ENCODE data around the gene PLXNC1.

Gene PLXNC1

GRCh38 chr12:94264736-94265485 lies 116.5 kb downstream of the PLXNC1 start:
- DNase-seq (ENCODE audit: low read depth, low spot score): no peak

DNA sequence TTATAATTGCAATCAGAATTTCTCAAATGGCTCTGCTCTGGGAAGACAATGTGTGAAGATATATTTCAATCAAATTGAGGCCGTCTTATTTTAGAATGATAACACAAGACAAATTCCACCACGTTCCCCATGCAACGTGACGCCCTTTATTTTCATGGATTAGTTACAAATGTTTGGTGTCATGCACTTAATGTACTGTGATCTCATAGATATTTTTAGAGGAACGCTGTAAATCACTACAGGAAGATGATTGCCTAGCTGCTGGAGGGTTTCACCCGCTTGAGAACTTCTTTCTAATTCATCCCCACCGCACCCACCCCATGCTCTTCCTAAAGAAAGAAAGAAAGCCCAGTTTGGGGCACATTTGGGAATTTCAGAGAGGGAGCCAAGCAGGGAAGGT lies 117.2 kb downstream of the PLXNC1 start:
- no peak for DNase-seq (ENCODE audit: low read depth, low spot score)

- DNase-seq (ENCODE audit: low read depth, low spot score): no peak
These were observed 117.8 kb downstream of the PLXNC1 start for GRCh38 chr12:94265966-94266745.

DNA sequence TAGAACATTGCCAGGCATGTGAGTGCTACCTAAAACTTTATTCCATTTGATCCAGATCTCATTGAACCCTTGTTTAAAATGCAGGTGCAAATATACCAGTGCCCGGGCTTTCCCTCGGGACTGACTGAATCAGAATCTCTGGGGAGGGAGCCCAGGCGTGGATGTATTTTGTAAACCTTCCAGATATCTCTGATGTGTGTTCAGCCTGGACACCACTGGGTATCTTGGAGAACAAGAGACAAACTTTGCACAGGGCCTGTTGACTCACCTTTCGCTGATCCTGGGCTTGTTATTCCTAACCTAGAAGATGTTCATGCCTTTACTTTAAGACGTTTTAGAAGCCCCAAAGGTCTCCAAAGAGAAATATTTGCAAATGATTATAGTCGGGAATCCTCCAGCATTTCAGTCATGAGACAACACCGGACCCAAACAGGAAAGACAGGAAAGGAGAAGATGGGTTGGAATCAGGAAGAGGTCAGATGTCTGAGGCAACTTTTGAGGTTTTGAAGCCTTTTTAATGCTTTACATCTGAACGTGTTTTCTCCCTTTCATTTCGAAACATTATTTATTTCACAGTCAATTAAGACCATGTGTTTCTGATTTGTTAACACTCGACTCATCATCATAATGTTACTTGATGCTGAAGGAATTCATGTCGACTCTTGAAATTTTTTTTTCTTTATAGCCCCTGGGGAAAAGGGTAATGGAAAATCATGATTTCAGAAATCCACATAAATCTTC lies 118.6 kb downstream of the PLXNC1 start:
- no peak for DNase-seq (ENCODE audit: low read depth, low spot score)

GRCh38 chr12:94267537-94267872 lies 119.1 kb downstream of the PLXNC1 start:
- DNase-seq (ENCODE audit: low read depth, low spot score): no peak

- DNase-seq (ENCODE audit: low read depth, low spot score): no peak
These were observed 119.6 kb downstream of the PLXNC1 start for GRCh38 chr12:94267921-94268471.

DNA sequence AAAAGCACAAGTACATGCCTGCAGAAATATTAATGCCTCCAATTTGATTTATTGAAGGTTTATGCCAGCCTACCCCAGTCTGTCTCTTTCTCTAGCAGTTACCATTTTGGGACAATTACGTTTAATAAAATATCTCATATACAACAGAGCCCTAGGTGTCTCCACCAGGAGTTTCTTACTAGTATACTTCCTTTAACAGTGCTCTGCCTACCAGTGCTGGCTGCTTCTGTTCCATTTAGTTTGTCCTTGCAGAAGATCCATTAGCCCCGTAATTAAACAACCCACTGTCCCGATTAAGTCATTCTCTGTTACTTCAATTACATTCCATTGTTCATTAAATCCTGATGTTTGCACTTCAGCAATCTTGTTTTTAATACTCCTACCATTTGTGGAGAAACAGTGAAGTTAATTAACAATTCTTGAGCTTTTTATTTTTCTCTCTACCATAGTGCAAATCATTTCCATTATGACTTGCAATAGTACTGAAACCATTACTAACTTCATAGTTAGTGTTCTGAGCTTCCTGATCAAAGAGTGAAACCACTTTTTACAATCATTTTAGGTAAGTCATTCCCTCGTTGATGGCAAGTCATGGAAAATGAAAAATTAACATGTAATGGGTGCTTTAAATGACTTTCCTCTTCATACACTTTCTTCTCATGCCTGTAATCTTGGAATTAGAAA lies 121.1 kb downstream of the PLXNC1 start:
- no peak for DNase-seq (ENCODE audit: low read depth, low spot score)

GRCh38 chr12:94271351-94271750 lies 123.0 kb downstream of the PLXNC1 start:
- DNase-seq (ENCODE audit: low read depth, low spot score): no peak

- DNase-seq (ENCODE audit: low read depth, low spot score): no peak
These were observed 123.9 kb downstream of the PLXNC1 start for GRCh38 chr12:94272280-94272679.

- DNase-seq (ENCODE audit: low read depth, low spot score): no peak
These were observed 124.9 kb downstream of the PLXNC1 start for GRCh38 chr12:94273272-94273671.

- DNase-seq (ENCODE audit: low read depth, low spot score): no peak
These were observed 128.3 kb downstream of the PLXNC1 start for GRCh38 chr12:94276725-94277124.

- no peak for DNase-seq (ENCODE audit: low read depth, low spot score)
These were observed 129.1 kb downstream of the PLXNC1 start for GRCh38 chr12:94277426-94278000.

GRCh38 chr12:94280063-94280462 lies 131.7 kb downstream of the PLXNC1 start:
- no peak for DNase-seq (ENCODE audit: low read depth, low spot score)

DNA sequence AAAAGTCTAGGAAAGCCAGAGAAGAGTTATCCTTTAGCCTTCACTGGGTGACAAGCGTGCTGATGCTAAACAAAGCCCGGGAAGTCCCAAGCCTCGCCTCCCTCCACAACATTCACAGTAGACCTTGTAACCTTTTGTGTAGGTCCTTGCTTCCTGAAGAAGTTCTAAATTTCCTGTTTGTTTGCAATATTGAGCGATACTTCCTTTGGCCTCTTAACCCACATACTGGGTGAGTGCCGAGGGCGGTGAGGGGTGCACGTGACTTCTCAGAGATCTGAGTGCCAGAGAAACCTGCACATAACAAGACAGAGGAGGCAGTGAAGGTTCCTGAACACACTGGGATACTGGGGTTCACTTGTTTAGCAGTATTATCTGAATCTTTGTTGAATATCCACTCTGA lies 134.3 kb downstream of the PLXNC1 start:
- no peak for DNase-seq (ENCODE audit: low read depth, low spot score)

DNA sequence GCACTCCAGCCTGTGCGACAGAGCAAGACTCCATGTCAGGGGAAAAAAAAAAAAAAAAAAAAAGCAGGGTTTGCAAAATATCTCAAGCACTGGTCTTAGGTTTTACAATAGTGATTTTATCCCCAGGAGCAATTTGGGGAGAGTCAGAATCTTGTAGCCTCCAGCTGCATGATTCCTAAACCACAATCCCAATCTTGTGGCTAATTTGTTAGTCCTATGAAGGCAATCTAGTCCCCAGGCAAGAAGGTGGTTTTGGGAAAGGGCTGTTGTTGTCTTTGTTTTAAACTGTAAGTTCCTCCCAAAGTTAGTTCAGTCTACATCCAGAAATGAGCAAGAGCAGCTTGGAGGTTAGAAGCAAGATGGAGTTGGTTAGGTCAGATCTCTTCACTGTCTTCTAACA lies 135.7 kb downstream of the PLXNC1 start:
- DNase-seq (ENCODE audit: low read depth, low spot score): no peak

- no peak for DNase-seq (ENCODE audit: low read depth, low spot score)
These were observed 136.5 kb downstream of the PLXNC1 start for GRCh38 chr12:94284859-94285258.

DNA sequence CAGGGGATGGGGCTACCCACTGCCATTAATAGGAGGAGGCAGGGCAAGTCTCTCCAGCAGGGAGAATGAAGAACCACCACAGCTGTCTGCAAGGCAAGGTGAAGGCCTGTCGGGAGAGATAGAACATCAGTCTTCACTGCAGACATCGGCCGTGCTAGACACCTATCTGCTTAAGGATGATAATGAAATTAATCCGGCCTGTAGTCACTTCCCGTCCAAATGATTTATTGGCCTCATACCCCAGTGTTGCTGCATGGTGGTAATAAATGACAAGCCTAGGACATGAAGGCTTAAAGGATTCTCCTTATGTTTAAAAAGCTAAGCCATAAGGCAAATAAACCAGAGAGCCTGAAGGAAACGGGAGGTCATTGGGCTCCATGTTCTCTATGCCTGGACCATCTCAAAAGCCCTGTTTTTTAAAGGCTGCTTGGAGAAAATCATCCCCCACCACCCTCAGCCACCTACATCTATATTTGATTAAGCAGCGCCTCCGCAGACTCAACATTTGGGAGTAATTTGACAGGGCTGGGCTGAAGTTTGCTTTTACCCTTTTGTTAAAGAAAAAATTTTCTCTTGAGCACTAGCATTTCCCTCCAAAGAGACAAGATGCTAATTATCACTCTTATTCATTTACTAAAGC lies 137.7 kb downstream of the PLXNC1 start:
- DNase-seq (ENCODE audit: low read depth, low spot score): no peak

GRCh38 chr12:94286583-94287244 lies 138.3 kb downstream of the PLXNC1 start:
- no peak for DNase-seq (ENCODE audit: low read depth, low spot score)

- DNase-seq (ENCODE audit: low read depth, low spot score): no peak
These were observed 138.9 kb downstream of the PLXNC1 start for GRCh38 chr12:94287245-94287628.

Measured in activated naive CD8-positive, alpha-beta T cell treated with anti-CD3 and anti-CD28 coated beads, Interleukin-2, amount 50 U/mL, for 16 hours (primary cell).